HG03095 (cell line): ENCODE data around the gene IFNK.
"Not testable (repeated sequence)": the region's sequence is repeated elsewhere in the genome, so short reads cannot be mapped to it uniquely, and the experiment has no call there.

ENCODE experiments used
- ATAC-seq: cut with Tn5 transposase; IDR thresholded peaks from one replicate; pipeline ENCODE4 v1.9.1; 2021; ENCODE audit warnings: moderate library complexity; ENCODE audit not compliant: unreplicated experiment

The IFNK gene

GRCh38 chr9:27524236-27524635, at the start of gene IFNK:
TSS of gene IFNK (plus strand) at chr9:27524290. CDS start at chr9:27524337, 47 bp downstream.
- no peak for ATAC-seq

- ATAC-seq = no peak
Observed at GRCh38 chr9:27474305-27474704, 49.8 kb upstream of the IFNK start.

GRCh38 chr9:27475057-27475595, 49.0 kb upstream of the IFNK start:
- ATAC-seq = no peak

- no peak for ATAC-seq
Observed at GRCh38 chr9:27476870-27477515, 47.1 kb upstream of the IFNK start.

GRCh38 chr9:27478322-27478721, 45.8 kb upstream of the IFNK start:
- no peak for ATAC-seq

- no peak for ATAC-seq
Observed at GRCh38 chr9:27482709-27483108, 41.4 kb upstream of the IFNK start.

GRCh38 chr9:27483576-27483975, 40.5 kb upstream of the IFNK start:
- no peak for ATAC-seq

- ATAC-seq = peak; percentile 71
Observed at GRCh38 chr9:27485158-27485557, 38.9 kb upstream of the IFNK start.

- ATAC-seq = no peak
Observed at GRCh38 chr9:27487128-27487640, 36.9 kb upstream of the IFNK start.

- no peak for ATAC-seq
Observed at GRCh38 chr9:27487927-27488326, 36.2 kb upstream of the IFNK start.

- ATAC-seq = peak; percentile 80
Observed at GRCh38 chr9:27489087-27489876, 34.8 kb upstream of the IFNK start.

GRCh38 chr9:27491154-27491553, 32.9 kb upstream of the IFNK start:
- ATAC-seq = no peak

- ATAC-seq = no peak
Observed at GRCh38 chr9:27495480-27496134, 28.5 kb upstream of the IFNK start.

- no peak for ATAC-seq
Observed at GRCh38 chr9:27496135-27496504, 28.0 kb upstream of the IFNK start.

GRCh38 chr9:27497883-27498417, 26.1 kb upstream of the IFNK start:
- no peak for ATAC-seq

- no peak for ATAC-seq
Observed at GRCh38 chr9:27499451-27499850, 24.6 kb upstream of the IFNK start.

- not testable (repeated sequence) for ATAC-seq
Observed at GRCh38 chr9:27500902-27501301, 23.2 kb upstream of the IFNK start.

GRCh38 chr9:27503623-27504022, 20.5 kb upstream of the IFNK start:
- ATAC-seq = no peak

GRCh38 chr9:27504259-27504658, 19.8 kb upstream of the IFNK start:
- ATAC-seq = no peak

GRCh38 chr9:27505744-27506161, 18.3 kb upstream of the IFNK start:
- ATAC-seq = no peak

- ATAC-seq = no peak
Observed at GRCh38 chr9:27506981-27507380, 17.1 kb upstream of the IFNK start.
